HEK293T (cell line): ENCODE data around the gene SCN2B.

Experiments used
- CTCF ChIA-PET: fragments of 350-600 bp; formaldehyde crosslinking; extraction: SDS; loops from one replicate; lab custom pipeline; 2021; ENCODE audit warnings: antibody characterized with exemption, inconsistent platforms; lab: Yijun Ruan, JAX
- POLR2A ChIA-PET: fragments of 350-600 bp; formaldehyde crosslinking; extraction: SDS; loops from one replicate; lab custom pipeline; 2020; ENCODE audit warnings: antibody characterized with exemption, inconsistent platforms; lab: Yijun Ruan, JAX
- DNase-seq: peaks from one replicate; pipeline ENCODE4 v3.0.0; 2012; ENCODE audit warnings: mixed read lengths; ENCODE audit errors: extremely low spot score
- ARNT ChIP-seq: fragments of 450-650 bp; IDR thresholded peaks from 2 replicates; pipeline ENCODE4 v1.6.1; 2017; ENCODE audit warnings: mild to moderate bottlenecking
- BHLHE40 ChIP-seq: fragments of 450-650 bp; IDR thresholded peaks from 2 replicates; pipeline ENCODE4 v1.6.1; 2016; ENCODE audit warnings: mild to moderate bottlenecking, moderate library complexity, borderline replicate concordance
- CTBP1 ChIP-seq: fragments of 450-650 bp; IDR thresholded peaks from 2 replicates; pipeline ENCODE4 v1.6.1; 2016; ENCODE audit warnings: borderline replicate concordance
- ELF4 ChIP-seq: fragments of 450-650 bp; IDR thresholded peaks from 2 replicates; pipeline ENCODE4 v1.6.1; 2017; ENCODE audit warnings: antibody characterized with exemption
- FOXA1 ChIP-seq: fragments of 450-650 bp; IDR thresholded peaks from 2 replicates; pipeline ENCODE4 v1.6.1; 2016; ENCODE audit warnings: mild to moderate bottlenecking
- FOXK2 ChIP-seq: fragments of 450-650 bp; IDR thresholded peaks from 2 replicates; pipeline ENCODE4 v1.6.1; 2016; ENCODE audit warnings: mild to moderate bottlenecking
- FOXM1 ChIP-seq: fragments of 450-650 bp; IDR thresholded peaks from 2 replicates; pipeline ENCODE4 v1.6.1; 2017; ENCODE audit warnings: mild to moderate bottlenecking, borderline replicate concordance
- HDGF ChIP-seq: fragments of 450-650 bp; IDR thresholded peaks from 2 replicates; pipeline ENCODE4 v1.6.1; 2017; ENCODE audit warnings: antibody characterized with exemption, borderline replicate concordance
- L3MBTL2 ChIP-seq: fragments of 450-650 bp; conservative IDR thresholded peaks from 2 replicates; pipeline ENCODE4 v1.6.1; 2016; ENCODE audit warnings: mild to moderate bottlenecking
- LEF1 ChIP-seq: fragments of 450-650 bp; IDR thresholded peaks from 2 replicates; pipeline ENCODE4 v1.6.1; 2017; ENCODE audit warnings: mild to moderate bottlenecking, borderline replicate concordance
- NFRKB ChIP-seq: fragments of 450-650 bp; IDR thresholded peaks from 2 replicates; pipeline ENCODE4 v1.6.1; 2016; ENCODE audit warnings: mild to moderate bottlenecking, moderate library complexity
- SP1 ChIP-seq: fragments of 450-650 bp; IDR thresholded peaks from 2 replicates; pipeline ENCODE4 v1.6.1; 2017
- SUZ12 ChIP-seq: fragments of 450-650 bp; IDR thresholded peaks from 2 replicates; pipeline ENCODE4 v1.6.1; 2016; ENCODE audit warnings: mild to moderate bottlenecking
- TARDBP ChIP-seq: fragments of 450-650 bp; IDR thresholded peaks from 2 replicates; pipeline ENCODE4 v1.6.1; 2016
- ZNF384 ChIP-seq: fragments of 450-650 bp; IDR thresholded peaks from 2 replicates; pipeline ENCODE4 v1.6.1; 2016
- TF ChIP-seq, protein P1 (sequence below): fragments of 450-650 bp; IDR thresholded peaks from 2 replicates; pipeline ENCODE4 v1.6.1; 2016

Gene SCN2B

DNA sequence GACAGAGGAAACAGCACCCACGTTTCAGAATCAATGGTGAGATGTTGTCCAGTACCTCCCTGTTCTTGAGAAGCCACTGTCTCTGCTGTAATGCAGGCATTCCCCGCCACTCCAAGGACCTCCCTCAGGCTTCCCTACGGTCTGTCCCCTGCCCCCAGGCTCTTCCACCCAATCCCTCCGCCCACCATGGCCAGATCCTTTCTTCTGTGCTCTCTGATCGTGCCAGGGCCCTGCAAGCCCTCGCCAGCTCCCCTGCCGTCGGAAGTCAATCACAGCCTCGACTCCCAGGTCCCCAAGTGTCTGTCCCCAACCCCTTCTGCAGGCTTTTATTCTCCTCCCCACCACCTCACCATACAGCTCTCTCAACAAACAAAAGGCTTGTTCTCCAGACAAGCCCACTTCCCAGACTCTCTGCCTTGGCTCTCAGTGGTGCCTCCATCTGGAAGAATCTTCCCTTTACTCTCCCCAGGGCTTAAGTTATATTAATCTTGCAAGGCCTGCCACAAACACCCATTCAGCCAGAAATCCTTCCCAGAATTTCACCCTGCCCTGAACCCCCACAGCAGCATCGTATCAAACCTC, 37.5 kb downstream of the SCN2B start:
- POLR2A ChIA-PET = no interaction called here

DNA sequence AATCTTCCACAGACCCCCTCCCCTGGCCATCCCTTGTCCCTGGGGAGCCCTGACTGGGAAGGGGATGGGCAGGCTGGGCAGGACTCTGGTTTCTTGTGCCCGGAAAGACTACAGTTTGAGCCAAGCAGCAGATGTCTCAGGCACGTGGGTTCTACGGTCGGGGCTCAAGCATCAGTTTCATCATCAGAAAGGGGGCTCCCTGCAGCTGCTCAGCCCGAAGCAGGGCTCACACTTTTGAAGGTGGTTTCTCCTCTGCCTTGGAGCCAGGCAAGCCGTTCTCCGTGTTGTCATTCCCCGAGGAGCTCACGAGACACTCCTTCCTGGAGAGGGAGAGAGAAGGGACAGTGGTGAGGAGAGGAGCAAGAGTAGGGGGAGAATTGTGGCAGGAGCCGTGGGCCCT, 39.6 kb downstream of the SCN2B start:
- CTCF ChIA-PET = interaction anchor here (0.6 kb wide), 1 partner anchor 278 kb away, joined by 3 read pairs; no protein-coding TSS in a partner anchor
- POLR2A ChIA-PET = no interaction called here
- no peak for TF ChIP-seq TARDBP
- no peak for TF ChIP-seq FOXM1
- no peak for TF ChIP-seq L3MBTL2
- TF ChIP-seq ZNF384 = no peak
- DNase-seq = no peak

More for the DNA sequence above, 37.5 kb downstream of the SCN2B start:
- CTCF ChIA-PET = no interaction called here
- TF ChIP-seq TARDBP (no peak), L3MBTL2 (no peak), LEF1 (no peak), ARNT (no peak), ELF4 (no peak), BHLHE40 (no peak), NFRKB (no peak), FOXM1 (no peak), ZNF384 (no peak)
- no peak for DNase-seq

DNA sequence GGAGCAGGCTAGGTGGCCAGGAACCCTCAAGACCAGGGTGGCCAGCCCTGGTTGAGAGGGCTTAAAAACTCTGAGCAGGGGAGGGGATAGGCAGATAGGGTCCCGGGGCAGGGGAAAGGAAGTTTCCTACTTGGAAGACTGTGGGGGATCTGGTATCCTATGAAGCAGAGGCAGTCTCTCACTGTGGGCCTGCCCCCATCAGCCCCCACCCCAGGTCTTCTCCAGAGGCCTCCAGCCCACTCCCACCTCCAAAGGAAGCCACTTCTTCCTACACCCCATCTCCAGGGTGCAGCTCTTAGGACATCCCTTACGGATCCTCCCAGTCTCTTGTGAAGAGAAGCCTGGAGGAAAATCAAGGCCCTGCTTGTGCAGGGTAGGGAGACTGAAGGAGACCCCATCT, 40.1 kb downstream of the SCN2B start:
- POLR2A ChIA-PET = no interaction called here
- TF ChIP-seq TARDBP = no peak
- no peak for TF ChIP-seq NFRKB
- no peak for TF ChIP-seq FOXM1
- TF ChIP-seq LEF1 = no peak
- no peak for TF ChIP-seq BHLHE40
- no peak for TF ChIP-seq SP1
- TF ChIP-seq SUZ12 = no peak
- TF ChIP-seq HDGF = no peak
- no peak for TF ChIP-seq ELF4
- TF ChIP-seq CTBP1 = no peak
- TF ChIP-seq, protein P1, sequence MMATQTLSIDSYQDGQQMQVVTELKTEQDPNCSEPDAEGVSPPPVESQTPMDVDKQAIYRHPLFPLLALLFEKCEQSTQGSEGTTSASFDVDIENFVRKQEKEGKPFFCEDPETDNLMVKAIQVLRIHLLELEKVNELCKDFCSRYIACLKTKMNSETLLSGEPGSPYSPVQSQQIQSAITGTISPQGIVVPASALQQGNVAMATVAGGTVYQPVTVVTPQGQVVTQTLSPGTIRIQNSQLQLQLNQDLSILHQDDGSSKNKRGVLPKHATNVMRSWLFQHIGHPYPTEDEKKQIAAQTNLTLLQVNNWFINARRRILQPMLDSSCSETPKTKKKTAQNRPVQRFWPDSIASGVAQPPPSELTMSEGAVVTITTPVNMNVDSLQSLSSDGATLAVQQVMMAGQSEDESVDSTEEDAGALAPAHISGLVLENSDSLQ = no peak
- TF ChIP-seq ARNT = no peak
- TF ChIP-seq ZNF384 = no peak
- TF ChIP-seq L3MBTL2 = no peak
- no peak for TF ChIP-seq FOXA1
- TF ChIP-seq FOXK2 = no peak
- no peak for DNase-seq
- CTCF ChIA-PET = no interaction called here

DNA sequence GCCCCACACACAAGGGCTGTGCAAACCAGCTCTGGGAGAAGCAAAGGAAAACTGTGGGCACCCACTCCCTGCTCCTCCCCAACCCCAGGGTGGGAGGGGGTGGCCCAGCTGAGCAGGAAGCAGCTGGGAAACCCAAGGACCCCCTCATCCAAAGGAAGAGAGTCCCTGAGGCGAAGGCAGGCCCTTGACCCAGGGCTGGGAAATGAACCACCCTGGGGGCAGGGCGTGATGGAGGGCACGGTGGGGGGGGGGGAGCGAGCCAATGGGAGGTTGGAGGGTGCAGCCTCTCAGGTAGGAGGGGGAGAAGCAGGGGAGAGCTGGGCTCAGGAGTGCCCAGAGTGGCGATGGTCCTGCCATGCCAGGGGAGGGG, 40.7 kb downstream of the SCN2B start:
- no peak for DNase-seq
- ChIA-PET CTCF (no interaction called here), POLR2A (no interaction called here)
- TF ChIP-seq SP1 (no peak), FOXK2 (no peak)

DNA sequence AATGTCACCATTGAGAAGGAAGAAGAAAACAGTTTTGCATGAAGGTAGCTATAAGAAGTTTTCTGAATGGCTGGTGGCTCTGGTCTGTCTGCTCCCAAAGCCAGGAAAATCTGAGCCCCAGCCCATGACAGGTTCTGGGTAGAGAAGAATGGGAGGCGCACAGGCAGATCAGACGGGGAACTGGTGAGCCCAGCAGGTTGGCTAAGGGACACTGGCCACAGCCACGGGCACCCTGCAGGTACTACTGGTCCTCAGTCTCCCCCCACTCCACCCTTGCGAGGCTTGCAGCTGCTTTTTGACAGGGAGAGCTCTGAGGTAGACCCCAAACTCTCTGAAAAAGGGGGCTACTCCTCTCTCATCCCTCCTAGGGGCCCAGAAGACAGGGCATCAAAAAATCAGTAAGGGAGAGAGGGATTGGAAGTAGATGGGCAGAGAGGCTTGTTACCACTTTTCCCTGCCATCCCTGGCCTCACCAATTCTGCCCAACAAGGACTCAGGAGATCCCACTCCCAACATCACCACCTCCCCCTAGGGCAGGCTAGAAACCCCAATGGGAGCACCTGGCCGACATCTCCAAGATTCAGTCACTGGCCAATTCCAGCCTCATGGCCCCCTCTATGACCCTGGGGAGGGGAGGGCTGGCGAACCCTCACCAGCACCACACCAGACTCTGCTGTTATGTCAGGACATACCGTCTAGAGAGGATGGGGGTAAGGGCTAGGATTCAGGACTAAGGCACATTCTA, 41.2 kb downstream of the SCN2B start:
- TF ChIP-seq LEF1 = no peak
- no peak for DNase-seq
- CTCF ChIA-PET = no interaction called here
- POLR2A ChIA-PET = no interaction called here

DNA sequence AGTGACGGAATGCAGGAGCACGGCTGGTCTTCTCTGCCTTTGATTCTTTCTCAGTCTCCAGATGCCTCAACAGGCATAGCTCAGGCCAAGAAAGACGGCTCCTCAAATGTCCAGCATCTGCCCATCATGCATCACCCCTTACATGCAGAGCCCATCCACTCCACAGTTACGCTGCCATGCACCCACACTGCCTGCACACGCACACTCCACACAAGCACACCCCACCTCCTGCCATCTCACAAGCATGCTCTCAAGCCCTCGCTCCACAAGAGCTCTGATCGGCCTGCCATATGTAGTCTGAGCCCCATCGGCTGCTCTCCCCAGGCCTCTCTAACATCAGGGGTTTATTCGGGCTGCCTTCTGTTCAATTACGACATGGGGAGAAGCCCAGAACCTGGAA, 42.6 kb downstream of the SCN2B start:
- CTCF ChIA-PET = no interaction called here
- POLR2A ChIA-PET = no interaction called here
- DNase-seq = no peak
- TF ChIP-seq FOXM1 (no peak), L3MBTL2 (no peak), HDGF (no peak), CTBP1 (no peak), FOXK2 (no peak), ARNT (no peak), SP1 (no peak), BHLHE40 (no peak), ZNF384 (no peak), ELF4 (no peak), SUZ12 (no peak), LEF1 (no peak)
- TF ChIP-seq, protein P1 = no peak

DNA sequence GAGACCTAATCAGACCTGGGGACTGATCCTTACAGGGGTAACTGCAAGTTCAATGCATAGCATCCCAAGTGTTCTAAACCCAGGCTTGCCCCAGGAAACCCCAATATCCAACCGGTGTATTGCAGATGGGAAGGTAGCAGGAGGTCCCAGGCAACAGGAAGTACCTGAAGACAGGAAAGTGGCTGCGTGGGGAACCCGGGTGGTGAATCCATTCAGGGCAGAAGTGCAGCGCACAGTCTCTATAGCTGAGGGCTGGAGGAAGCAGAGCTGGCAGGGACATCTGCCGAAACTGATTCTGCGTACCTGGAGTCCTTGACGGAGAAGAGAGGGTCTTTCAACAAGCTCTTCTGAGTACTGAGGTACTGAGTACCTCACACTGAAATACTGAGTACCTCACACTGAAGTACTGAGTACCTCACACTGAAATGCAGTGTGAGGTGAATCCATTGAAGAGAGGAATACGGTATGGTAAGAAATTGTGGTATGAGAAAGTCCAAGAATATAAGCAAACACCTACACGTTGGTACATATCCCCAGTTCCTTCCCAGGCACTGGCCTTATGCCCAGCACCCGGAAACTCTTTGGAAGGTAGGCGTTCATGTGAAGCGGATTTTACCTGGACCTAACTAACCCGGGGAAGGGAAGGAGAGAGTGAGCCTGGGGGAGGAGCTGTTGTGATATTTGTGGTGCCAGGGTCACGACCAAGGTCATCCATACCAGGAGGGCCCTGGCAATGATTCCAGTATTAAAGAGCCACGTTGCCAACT, 43.9 kb downstream of the SCN2B start:
- ChIA-PET POLR2A (no interaction called here), CTCF (no interaction called here)
- DNase-seq = no peak
- TF ChIP-seq BHLHE40 (no peak), NFRKB (no peak), FOXM1 (no peak), LEF1 (no peak), CTBP1 (no peak), L3MBTL2 (no peak), FOXA1 (no peak), SP1 (no peak), HDGF (no peak), ELF4 (no peak), SUZ12 (no peak), FOXK2 (no peak), ZNF384 (no peak), ARNT (no peak), TARDBP (no peak)
- TF ChIP-seq, protein P1 = no peak
